Small intestine (tissue), 7 donors: ENCODE data around the gene SEL1L2. TPM values are rescaled to one million over a fixed set of nuclear protein-coding genes. Genes with fewer than 3 reads are reported as not detected.

Source experiments
- DNase-seq, 2 donors: peaks; one replicate each; pipeline versions ENCODE4 v3.0.0 to v3.0.0-alpha.2; 2013
- FAIRE-seq: peaks from 2 replicates; lab custom pipeline; 2012; peaks lifted over from hg19 to GRCh38; lab: Jason Lieb, UNC
- H3K27ac ChIP-seq, 3 donors: one replicate each; pipeline ENCODE4 v1.5.1; 2013; ENCODE audit warnings: low read length in 2 of 3, mild to moderate bottlenecking in 2 of 3, control low read depth in 1 of 3, inconsistent platforms in 1 of 3, low read depth in 1 of 3, moderate library complexity in 1 of 3
- H3K27me3 ChIP-seq, 3 donors: one replicate each; pipeline ENCODE4 v1.6.1; 2013; ENCODE audit warnings: low read length in 3 of 3, inconsistent platforms in 1 of 3; ENCODE audit not compliant: control insufficient read depth in 3 of 3, insufficient read depth in 3 of 3
- H3K36me3 ChIP-seq, 3 donors: one replicate each; pipeline ENCODE4 v1.6.1; 2013; ENCODE audit warnings: low read length in 3 of 3, inconsistent platforms in 1 of 3, low read depth in 1 of 3, mild to moderate bottlenecking in 1 of 3, moderate library complexity in 1 of 3; ENCODE audit not compliant: control insufficient read depth in 3 of 3, insufficient read depth in 2 of 3
- H3K4me1 ChIP-seq, 3 donors: one replicate each; pipeline ENCODE4 v1.6.1; 2013; ENCODE audit warnings: low read length in 2 of 3, inconsistent platforms in 1 of 3, low read depth in 1 of 3, mild to moderate bottlenecking in 1 of 3, moderate library complexity in 1 of 3; ENCODE audit not compliant: control insufficient read depth in 3 of 3, insufficient read depth in 2 of 3
- H3K4me3 ChIP-seq, 3 donors: one replicate each; pipeline ENCODE4 v1.5.1; 2013; ENCODE audit warnings: low read length in 3 of 3, control low read depth in 1 of 3, inconsistent platforms in 1 of 3, low read depth in 1 of 3, mild to moderate bottlenecking in 1 of 3, moderate library complexity in 1 of 3
- H3K9me3 ChIP-seq, 2 donors: one replicate each; pipeline ENCODE4 v1.6.1; 2013; ENCODE audit warnings: low read depth in 1 of 2, low read length in 1 of 2; ENCODE audit not compliant: control insufficient read depth in 2 of 2, insufficient read depth in 1 of 2
- WGBS, 3 donors: extraction: QIAGEN DNeasy Blood & Tissue Kit; methylation state at CpG; one replicate each; pipeline ENCODE4 v1.1.7; 2013; 5-methylcytosine and 5-hydroxymethylcytosine counted together
- polyA plus RNA-seq, 4 donors: library from polyadenylated mRNA; stranded (reverse) in 3 of 4; unstranded in 1 of 4; fragments of 200-250 nt in 3 of 4; fragments of 120-200 nt in 1 of 4; gene quantifications; one replicate each; pipeline versions ENCODE4 v1.2.1 to v1.2.3, GENCODE V29; 2013
- donor health status: healthy with polysubstance abuse.
- donor health status: control.
- donor health status: control.
- donor health status: Bipolar disorder and iron deficiency.
- donor health status: healthy.

Gene SEL1L2
- polyA plus RNA-seq, 4 donors = not detected

GRCh38 chr20:13922241-13922640 lies 68.2 kb downstream of the SEL1L2 start:
- 77 to 82% (median 81%) methylated on average over 5 of the region's 5 CpGs for WGBS, 3 donors
- H3K27ac ChIP-seq = no peak overlapping the region
- no peaks in the 10 kb centered on the region for H3K36me3 ChIP-seq
- FAIRE-seq = no peak
- no peaks in the 10 kb centered on the region for H3K27me3 ChIP-seq
- no peaks in the 10 kb centered on the region for H3K4me1 ChIP-seq
- H3K9me3 ChIP-seq = no peaks in the 10 kb centered on the region
- no peak overlapping the region for H3K4me3 ChIP-seq
- no peak for DNase-seq

GRCh38 chr20:13915284-13915683 lies 75.1 kb downstream of the SEL1L2 start:
- H3K27ac ChIP-seq = no peak overlapping the region
- no peaks in the 10 kb centered on the region for H3K36me3 ChIP-seq
- 32 to 54% (median 37%) methylated on average over 3 of the region's 3 CpGs for WGBS, 3 donors
- no peaks in the 10 kb centered on the region for H3K4me1 ChIP-seq
- H3K27me3 ChIP-seq = no peaks in the 10 kb centered on the region
- H3K4me3 ChIP-seq = no peak overlapping the region
- DNase-seq = no peak
- H3K9me3 ChIP-seq = no peaks in the 10 kb centered on the region
- FAIRE-seq = no peak

GRCh38 chr20:13913572-13913971 lies 76.8 kb downstream of the SEL1L2 start:
- no peaks in the 10 kb centered on the region for H3K9me3 ChIP-seq
- no peaks in the 10 kb centered on the region for H3K36me3 ChIP-seq
- no peaks in the 10 kb centered on the region for H3K4me1 ChIP-seq
- no peaks in the 10 kb centered on the region for H3K27me3 ChIP-seq
- H3K4me3 ChIP-seq = no peak overlapping the region
- H3K27ac ChIP-seq = no peak overlapping the region
- WGBS, 3 donors = 75 to 82% (median 78%) methylated on average over 4 of the region's 4 CpGs
- FAIRE-seq (no peak), DNase-seq (no peak)

GRCh38 chr20:13913131-13913530 lies 77.3 kb downstream of the SEL1L2 start:
- FAIRE-seq (no peak), DNase-seq (no peak)
- Histone ChIP-seq H3K36me3 (no peaks in the 10 kb centered on the region), H3K27ac (no peak overlapping the region), H3K27me3 (no peaks in the 10 kb centered on the region), H3K4me1 (no peaks in the 10 kb centered on the region), H3K9me3 (no peaks in the 10 kb centered on the region), H3K4me3 (no peak overlapping the region)
- WGBS, 3 donors = 87 to 100% (median 93%) methylated on average over 1 of the region's 1 CpG

- Histone ChIP-seq H3K9me3 (no peaks in the 10 kb centered on the region), H3K4me1 (no peaks in the 10 kb centered on the region), H3K27me3 (no peaks in the 10 kb centered on the region), H3K4me3 (no peak overlapping the region), H3K36me3 (no peaks in the 10 kb centered on the region), H3K27ac (no peak overlapping the region)
- no peak for DNase-seq
- 70 to 83% (median 81%) methylated on average over 1 of the region's 1 CpG for WGBS, 3 donors
- FAIRE-seq = no peak
Observed at GRCh38 chr20:13910492-13910891, 79.9 kb downstream of the SEL1L2 start.

GRCh38 chr20:13909067-13909466 lies 81.3 kb downstream of the SEL1L2 start:
- Histone ChIP-seq H3K36me3 (no peaks in the 10 kb centered on the region), H3K4me3 (no peak overlapping the region), H3K9me3 (no peaks in the 10 kb centered on the region), H3K4me1 (no peaks in the 10 kb centered on the region), H3K27ac (no peak overlapping the region), H3K27me3 (no peaks in the 10 kb centered on the region)
- WGBS, 3 donors = 76 to 82% (median 78%) methylated on average over 4 of the region's 4 CpGs
- DNase-seq (no peak), FAIRE-seq (no peak)

GRCh38 chr20:13904766-13905165 lies 85.6 kb downstream of the SEL1L2 start:
- 78 to 83% (median 81%) methylated on average over 3 of the region's 3 CpGs for WGBS, 3 donors
- H3K27me3 ChIP-seq = peaks cover 0 to 2% (median 0%) of the 10 kb centered on the region in 3 donors

GRCh38 chr20:13900496-13900895 lies 89.9 kb downstream of the SEL1L2 start:
- Histone ChIP-seq H3K27ac (no peak overlapping the region), H3K27me3 (peaks cover 0 to 2% (median 0%) of the 10 kb centered on the region in 3 donors), H3K4me3 (no peak overlapping the region), H3K9me3 (no peaks in the 10 kb centered on the region), H3K4me1 (no peaks in the 10 kb centered on the region), H3K36me3 (no peaks in the 10 kb centered on the region)
- no peak for DNase-seq
- 90 to 93% (median 91%) methylated on average over 10 of the region's 10 CpGs for WGBS, 3 donors
- FAIRE-seq = no peak

More at GRCh38 chr20:13904766-13905165, 85.6 kb downstream of the SEL1L2 start:
- Histone ChIP-seq H3K27ac (no peak overlapping the region), H3K4me3 (no peak overlapping the region), H3K36me3 (no peaks in the 10 kb centered on the region), H3K9me3 (no peaks in the 10 kb centered on the region), H3K4me1 (no peaks in the 10 kb centered on the region)
- DNase-seq (no peak), FAIRE-seq (no peak)

- 80 to 100% (median 86%) methylated on average over 2 of the region's 2 CpGs for WGBS, 3 donors
- no peaks in the 10 kb centered on the region for H3K4me1 ChIP-seq
- no peak overlapping the region for H3K4me3 ChIP-seq
- H3K36me3 ChIP-seq = no peaks in the 10 kb centered on the region
- H3K9me3 ChIP-seq = no peaks in the 10 kb centered on the region
- DNase-seq = no peak
- H3K27ac ChIP-seq = no peak overlapping the region
- H3K27me3 ChIP-seq = peaks cover 0 to 2% (median 0%) of the 10 kb centered on the region in 3 donors
- FAIRE-seq = no peak
Observed at GRCh38 chr20:13898012-13898612, 92.3 kb downstream of the SEL1L2 start.
